GM04504 (cell line): Measurements from ENCODE around the gene TMC7.

Source experiments
- DNase-seq: peaks from one replicate; pipeline ENCODE4 v3.0.0-alpha.2; 2012; ENCODE audit warnings: low read depth

TMC7 gene

DNA sequence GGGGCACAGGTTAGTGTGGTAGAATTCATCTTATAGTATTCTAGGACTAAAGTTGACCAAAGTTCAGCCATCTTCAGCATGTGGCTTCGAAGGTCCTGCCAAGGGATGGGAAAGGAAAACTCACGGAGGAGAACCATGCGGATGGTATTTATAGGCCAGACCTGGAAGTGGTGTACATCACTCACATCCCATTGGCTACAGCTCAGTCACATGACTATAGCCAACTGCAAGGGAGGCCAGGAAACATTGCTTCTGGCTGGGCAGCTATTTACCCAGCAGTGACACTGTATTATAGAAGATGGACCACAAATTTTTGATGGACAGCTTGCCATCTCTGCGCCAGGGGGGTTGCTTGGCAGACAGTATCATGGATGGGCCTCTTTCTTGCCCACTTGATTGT, 48.0 kb downstream of the TMC7 start:
- no peak for DNase-seq

DNA sequence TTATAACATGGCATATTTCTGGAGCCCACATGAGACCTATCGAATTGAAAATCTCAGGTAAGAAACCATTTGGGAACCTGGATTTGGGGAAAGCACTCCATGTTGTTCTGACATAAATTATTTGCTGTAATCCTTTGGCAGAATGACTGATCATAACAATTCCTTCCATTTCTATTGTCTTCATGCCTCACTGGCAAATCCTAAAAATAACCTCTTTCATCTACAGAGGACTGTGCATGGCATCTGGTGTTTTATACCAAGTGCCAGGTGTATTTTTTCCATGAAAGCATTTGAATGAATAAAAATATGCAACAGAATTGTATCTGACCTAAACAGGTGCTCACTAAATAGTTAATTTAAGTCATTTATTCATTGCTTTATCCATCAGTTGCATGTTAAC, 50.0 kb downstream of the TMC7 start:
- DNase-seq = no peak

DNA sequence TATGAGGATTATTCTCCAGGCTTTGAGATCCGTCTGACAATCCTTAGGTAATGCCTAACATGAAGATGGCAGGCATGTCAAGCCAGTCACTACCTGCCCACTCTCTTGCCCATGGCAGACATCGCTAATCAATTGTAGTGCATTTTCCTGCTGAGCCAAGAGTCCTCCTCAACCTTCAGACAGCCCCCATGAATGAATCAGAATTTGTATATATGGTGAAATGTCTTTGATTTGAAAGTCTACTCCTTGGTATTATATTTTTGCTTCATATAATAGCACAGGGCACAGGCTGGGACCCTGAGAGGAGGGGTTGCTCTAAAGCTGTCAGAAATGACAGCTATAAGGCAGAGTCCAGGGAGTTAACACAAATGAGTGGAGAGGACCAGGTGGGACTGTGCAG, 56.7 kb downstream of the TMC7 start:
- no peak for DNase-seq

DNA sequence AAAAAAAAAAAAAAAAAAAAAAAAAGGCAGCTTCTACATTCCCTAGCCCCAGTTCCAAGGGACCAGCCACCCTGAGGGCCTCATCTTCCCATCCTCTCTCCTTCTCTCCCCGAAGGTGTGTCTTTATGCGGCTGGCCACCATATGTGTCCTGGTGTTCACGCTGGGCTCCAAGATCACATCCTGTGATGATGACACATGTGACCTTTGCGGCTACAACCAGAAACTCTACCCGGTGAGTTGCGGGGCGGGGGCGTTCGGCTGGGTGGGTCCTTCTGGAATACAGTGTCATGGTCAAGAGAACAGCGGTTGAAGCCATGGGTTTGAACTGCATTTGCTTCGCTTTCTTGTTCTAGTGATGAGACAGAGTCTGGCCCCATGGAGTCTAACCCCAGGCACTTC, 61.0 kb downstream of the TMC7 start:
- DNase-seq = peak; percentile 0

DNA sequence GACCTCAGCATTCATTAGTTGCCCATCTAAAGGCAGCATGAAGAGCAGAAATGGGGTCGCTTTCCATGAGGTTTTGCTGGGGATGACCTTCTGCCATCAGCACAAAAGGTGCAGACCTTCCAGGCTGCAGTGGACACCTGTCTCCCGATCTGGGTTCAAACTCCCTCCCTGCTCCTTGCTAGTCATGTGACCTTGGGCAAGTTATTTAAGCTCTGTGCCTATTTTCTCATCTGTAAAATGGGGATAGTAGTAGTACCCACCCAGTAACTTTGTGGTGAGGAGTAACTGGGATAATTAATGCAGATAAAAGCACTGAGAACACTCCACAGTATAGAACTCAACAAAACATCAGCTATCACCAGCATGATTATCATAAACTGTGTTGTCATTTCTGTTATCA, 62.3 kb downstream of the TMC7 start:
- no peak for DNase-seq

DNA sequence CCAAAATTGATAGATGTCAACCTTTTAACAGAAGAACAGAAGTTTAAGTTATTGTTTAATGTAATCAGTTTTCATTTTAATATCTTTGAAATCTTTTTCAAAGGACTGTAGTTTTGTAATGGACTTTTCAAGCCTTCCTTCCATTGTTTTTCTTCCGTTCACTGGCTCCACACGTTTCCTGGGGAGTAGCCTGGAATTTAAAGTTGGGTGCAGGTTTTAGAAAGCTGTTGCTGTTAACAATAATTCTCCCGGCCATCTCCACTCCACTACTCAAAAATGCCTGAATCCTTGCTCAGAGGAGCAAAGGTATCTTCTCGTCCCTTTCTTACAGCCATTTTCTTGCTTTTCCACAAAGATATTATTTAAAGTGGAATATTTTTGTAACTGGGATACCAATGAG, 79.0 kb downstream of the TMC7 start:
- DNase-seq = no peak

DNA sequence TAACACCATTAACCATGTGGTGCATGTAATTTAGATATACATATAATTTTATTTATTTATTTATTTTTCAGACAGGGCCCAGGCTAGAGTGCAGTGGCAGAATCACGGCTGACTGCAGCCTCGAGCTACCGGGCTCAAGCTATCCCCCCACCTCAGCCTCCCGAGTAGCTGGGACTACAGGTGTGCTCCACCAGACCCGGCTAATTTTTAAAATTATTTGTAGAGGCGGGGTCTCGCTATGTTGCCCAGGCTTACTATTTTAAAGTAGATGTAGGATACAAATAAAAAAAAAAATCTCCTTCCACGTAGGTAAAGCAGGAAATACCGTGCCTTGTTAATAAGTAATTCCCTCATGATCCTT, 83.2 kb downstream of the TMC7 start:
- no peak for DNase-seq

DNA sequence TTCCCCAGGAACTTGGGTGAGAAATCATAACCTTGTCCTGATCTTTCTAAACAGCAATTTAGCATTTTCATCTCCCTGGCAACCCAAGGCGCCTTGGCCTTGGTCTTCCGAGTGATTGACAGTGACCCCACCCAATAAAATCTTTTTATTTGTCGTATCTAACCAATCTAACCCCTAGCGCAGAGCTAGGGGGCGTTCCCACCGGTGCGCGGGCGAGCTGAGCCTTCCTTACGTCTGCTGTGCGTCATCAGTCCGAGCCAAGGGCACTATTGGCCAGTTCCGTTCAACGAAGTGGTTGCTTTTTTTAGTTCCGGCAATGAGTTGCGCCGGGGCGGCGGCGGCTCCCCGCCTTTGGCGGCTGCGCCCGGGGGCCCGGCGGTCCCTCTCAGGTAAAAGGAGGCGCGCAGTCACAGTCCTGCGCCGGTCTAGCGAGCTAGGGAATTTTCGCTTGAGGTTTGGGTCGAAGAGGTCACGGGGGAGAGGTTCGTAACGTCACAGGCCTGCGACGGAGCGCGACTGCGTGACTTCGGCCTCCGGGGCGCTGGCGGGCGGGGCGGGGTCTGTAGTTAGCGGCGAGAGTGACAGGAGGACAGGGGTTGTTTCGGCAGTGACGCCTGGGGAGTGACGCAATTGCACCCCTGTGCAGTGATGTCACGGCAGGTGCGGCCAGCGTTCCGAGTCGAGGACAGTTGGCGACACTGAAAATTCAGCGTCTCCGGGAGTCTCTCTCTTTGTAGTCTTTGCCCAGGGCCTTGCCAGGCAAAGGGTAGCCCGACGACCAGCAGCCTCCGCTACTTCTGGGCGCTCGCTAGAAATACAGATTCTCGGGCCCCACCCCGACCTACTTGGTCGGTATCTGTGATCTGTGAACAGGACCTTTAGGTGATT, 83.9 kb downstream of the TMC7 start, which contains the start of gene COQ7:
Gene COQ7 (plus strand): TSS at position 266 of the 888 bp plus-strand sequence. CDS start 51 bp downstream, at position 317.
- DNase-seq = peak; percentile 99

DNA sequence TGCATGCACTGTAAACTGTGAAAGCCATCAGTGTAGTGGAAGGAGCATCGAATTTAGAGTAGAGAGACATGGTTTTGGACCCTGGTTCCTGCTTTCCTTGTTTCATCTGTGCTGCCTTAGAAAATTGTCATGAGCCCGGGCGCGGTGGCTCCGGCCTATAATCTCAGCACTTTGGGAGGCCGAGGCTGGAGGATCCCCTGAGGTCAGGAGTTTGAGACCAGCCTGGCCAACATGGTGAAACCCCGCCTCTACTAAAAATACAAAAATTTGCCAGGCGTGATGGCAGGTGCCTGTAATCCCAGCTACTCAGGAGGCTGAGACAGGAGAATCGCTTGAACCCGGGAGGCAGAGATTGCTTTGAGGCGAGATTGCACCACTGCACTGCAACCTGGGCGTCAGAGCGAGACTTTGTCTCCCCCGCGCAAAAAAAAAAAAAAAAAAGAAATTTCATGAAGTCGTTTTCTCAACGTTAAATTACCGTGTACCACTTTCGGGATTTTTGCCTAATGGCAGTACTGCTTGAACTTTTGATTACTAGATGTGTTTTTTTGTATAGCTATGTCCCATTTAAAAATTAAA, 84.6 kb downstream of the TMC7 start:
- no peak for DNase-seq

DNA sequence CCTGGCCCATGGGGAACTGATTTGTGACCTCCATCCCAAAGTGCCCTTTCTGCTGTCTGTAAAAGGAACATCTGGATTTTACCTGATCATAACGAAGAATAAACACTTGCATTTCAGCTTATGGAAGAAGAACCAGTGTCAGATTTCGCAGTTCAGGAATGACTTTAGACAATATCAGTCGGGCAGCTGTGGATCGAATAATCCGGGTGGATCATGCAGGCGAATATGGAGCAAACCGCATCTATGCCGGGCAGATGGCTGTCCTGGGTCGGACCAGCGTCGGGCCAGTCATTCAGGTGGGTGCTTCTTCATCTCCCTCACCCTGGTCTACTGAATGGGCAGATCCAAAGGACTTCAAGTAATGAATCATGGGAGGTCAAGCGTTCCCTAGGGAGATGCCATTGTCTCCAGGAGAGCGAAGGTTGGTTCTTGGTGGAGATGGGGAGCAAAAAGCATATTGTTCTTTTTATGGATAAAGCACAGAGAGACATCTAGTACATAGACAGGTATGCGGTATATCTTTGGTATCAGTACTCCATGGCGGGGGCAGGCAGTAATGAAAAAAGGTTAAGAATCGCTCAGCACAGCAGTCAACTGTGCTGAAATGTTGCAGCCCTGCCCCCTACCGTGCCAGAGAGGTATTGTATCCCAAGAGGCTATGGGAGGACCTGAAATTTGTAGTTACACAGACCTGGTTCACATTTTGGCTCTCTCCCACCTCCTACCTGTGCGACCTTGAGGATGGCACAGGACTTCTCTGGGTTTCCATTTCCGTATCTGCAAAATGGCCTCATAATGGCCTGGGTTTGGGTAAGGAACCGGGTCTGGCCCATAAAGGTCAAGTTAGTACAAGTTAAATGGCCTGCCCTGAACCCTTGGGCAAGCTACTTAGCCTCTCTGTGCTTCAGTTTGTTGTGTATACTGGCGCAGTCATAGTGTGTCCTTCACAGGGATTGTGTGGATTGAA, 88.4 kb downstream of the TMC7 start:
- peak; percentile 21 for DNase-seq

DNA sequence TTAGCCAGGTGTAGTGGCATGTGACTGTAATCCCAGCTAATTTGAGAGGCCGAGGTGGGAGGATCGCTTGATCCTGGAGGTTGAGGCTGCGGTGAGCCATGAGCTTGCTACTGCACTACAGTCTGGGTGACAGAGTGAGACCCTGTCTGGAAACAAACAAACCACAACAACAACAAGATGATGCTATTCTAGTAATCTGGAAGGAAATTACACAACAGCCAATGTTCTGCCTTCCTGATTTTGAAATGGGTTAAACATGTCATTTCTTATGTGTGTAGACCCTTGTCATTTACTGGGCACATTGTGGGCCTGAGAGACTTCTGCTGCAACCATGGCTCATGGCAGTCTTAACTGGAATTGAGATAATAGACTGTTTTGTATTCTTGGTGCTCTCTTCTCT, 89.6 kb downstream of the TMC7 start:
- no peak for DNase-seq

DNA sequence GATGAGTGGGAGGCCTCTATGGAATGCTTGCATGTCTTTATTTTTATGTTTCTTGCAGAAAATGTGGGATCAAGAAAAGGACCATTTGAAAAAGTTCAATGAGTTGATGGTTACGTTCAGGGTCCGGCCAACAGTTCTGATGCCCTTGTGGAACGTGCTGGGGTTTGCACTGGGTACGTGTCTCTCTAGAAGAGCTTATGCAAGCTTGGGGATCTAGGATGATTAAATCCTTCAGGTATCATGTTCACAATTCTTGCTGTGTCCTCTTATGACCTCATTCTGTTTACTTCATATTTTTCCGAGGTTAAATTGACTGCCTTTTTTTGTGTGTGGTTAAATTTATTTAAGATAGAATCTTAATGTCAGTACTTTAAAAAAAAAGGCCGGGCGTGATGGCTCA, 90.1 kb downstream of the TMC7 start:
- DNase-seq = no peak

DNA sequence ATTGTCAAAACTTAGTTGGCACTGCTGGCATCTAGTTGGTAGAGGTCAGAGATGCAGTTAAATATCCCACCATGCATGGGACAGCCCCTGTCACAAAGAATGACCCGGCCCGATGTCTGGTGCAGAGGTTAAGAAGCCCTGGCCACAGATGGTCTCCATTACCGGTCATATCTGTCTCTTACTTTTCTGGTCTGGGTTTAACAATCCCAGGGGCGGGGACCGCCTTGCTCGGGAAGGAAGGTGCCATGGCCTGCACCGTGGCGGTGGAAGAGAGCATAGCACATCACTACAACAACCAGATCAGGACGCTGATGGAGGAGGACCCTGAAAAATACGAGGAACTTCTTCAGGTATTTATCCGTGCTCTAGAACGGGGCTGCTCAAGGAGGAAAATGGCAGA, 91.8 kb downstream of the TMC7 start:
- DNase-seq = no peak

DNA sequence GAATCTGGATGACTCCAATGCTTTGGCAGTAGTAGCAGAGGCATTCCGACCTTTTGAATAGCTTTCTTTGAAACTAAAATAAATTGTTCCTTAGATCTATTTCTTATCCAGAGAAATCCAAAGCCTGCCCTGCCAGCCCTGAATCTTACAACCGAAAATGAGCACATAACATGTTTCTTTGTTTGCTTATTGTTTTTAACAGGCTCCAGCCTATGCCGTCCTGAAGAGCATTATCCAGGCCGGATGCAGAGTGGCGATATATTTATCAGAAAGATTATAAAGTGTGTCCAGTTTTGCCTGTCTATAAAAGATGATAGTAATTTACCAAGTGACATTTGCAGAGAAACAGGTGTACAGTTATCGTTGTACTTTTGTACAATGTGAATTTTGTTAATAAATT, 94.1 kb downstream of the TMC7 start:
- DNase-seq = no peak

DNA sequence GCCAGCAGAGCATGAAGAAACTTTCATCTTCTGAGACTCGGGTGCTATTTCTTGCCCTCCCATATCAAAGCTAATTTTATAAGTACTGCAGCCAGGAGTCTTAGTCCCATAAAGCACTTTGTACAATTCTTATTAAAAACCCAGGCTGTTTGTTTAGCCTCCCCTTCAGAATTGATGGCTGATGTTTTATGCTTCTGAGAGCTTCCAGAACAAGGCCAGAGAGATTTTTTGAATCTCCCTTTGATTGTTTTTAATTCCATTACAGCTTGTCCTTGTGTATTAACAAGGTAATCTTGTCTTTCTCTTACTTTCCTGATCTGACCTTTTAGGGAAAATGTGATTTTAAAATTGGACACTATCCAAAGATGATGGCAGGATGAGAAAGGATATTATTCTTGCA, 99.9 kb downstream of the TMC7 start:
- DNase-seq = no peak

DNA sequence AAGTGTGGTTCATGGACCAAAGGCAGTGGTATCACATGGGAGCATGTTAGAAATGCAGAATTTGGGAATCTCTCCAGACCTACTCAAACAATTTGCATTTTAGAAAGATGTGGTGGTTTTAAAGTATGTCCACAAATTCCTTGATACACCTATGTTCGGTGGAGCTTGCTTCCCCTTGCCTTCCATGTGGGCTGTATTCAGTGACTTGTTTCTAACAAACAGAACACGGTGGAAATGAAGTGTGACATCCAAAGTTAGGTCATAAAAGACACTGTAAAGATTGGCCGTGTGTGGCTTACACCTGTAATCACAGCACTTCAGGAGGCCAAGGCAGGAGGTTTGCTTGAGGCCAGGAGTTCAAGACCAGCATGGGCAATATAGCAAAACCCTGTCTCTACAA, 100.4 kb downstream of the TMC7 start:
- no peak for DNase-seq

DNA sequence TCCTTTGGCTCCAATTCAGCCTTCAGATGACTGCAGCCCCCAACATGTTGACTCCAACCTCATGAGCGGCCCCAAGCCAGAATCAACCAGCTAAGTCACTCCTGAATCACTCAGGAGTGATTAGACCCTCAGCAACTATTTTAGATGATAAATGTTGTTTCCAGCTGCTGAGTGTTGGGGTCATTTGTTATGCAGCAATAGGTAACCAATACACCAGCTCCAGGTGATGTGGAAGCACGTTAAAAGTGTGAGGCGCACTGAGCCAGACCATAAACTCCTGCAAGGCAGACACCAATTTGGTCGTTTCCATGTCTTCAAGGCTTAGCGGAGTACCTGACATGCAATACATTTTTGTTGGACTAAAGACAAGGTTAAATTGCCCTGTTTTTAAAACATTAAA, 101.1 kb downstream of the TMC7 start:
- no peak for DNase-seq

DNA sequence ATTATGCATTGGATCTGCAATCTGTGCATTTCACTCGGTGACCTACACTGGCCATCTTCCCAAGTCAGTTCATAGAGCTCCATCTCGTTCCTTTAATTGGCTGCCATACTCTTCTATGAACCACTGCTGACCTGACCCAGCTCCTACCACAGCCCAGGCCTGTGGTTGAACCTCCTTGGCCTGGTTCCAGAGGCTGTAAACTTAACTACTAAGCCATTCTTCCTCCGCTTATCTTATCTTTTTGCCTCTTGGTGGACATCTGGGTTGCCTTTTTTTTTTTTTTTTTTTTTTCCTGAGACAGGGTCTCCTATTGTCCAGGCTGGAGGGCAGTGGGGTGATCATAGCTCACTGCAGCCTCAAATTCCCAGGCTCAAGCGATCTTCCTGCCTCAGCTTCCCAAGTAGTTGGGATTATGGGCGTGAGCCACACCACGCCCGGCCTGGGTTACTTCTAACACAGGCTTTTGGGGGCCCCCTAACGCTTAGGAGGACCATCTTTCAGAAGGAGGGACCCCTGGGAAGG, 102.0 kb downstream of the TMC7 start:
- no peak for DNase-seq

DNA sequence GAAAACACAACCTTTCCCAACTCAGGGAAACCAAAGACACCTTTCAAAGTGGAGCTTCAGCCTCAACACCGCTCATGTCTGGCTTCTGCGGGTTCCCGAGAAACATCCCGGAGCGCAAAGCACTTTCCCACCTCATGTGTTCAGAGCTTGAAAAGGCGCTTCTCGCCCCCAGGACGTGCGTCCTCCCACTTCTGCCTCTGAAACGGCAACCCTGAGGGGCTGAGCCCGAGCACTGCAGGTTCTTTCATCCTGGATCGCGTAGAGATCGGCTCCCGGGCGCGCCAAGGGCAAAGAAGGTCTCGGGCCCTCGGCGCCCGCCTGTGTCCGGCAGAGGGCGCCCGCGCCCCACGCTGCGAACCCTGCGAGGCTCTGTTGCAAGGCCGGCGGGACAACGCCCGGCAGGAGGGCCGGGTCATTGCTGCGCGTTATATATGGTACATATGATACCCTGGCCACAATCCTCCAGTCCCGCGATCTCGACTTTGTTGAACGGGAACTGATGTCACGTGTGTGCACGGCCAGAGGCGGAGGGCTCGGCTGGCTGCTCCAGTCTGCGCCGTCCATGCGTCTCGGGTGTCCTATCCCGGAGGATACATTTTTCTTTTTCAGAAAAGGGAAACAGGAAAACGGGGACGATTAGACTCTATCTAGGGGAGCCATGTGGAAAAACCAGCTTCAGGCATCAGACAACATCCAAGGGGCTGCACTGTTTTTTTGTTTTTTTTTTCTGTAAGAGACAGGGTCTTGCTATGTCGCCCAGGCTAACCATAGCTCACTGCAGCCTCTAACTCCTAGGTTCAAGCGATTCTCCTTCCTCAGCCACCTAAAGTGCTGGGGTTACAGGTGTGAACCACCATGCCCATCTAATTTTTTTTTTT, 102.8 kb downstream of the TMC7 start:
- DNase-seq = peak; percentile 70

DNA sequence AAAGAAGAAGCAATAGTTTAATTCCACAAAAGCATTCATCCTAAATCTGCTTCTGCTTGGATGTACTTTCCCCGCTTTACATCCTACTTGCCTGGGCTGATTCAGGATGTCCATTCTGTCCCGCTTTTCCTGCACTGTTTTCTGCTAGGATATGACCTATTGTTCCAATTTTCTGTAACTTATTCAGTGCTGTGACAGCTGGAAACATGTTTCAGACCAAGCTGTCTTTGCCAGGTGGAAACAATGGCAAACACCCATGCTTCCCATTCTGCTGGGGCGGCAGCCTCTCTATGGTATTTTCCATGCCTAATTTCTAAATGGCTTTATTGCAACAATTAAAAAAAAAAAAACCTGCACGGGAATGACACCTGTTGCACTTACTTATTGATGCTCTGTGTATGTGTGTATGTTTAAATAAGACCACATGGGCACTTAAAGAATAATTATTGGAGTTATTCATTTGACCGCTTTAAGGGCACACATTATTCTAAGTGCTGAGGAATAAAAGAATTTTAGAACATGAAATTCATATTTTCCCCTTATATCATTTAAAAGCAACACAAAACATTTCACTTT, 104.7 kb downstream of the TMC7 start:
- DNase-seq = no peak

DNA sequence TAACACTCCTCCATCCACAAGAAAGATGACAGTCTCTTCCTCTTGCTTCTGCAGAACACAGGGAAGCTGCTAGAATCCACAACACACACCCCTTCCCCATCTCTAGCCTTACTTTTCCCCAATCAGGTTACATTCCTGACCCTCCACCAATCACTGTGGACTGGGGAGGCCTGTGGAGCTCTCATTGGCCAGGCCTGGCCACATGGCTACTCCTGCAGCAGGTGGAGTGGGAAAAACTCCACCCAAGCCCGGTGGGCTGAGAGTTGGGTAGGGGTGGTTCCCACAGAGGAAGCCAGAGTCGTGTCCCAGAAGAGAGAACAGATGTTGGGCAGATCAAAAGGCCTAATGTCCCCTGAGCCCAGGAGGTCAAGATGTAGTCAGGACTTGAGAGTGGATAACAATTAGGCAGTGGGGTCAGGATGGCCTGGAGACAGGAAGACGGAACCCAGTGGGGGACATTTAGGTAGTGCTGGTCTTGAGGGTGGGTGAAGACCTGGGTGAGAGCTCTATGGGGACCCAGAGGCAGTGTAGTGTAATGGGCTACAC, 105.7 kb downstream of the TMC7 start:
- DNase-seq = no peak
